A673 (cell line): Measurements from ENCODE around the gene TRPM1. TPM values are rescaled to one million over a fixed set of nuclear protein-coding genes. Genes with fewer than 3 reads are reported as not detected.
A peak's percentile ranks its signal among the peaks of the same experiment; 100 is the strongest.

ENCODE experiments used
- BruUV-seq: library from RNA; stranded (reverse); fragments of 400-500 nt; replicated peaks from 2 replicates; lab custom pipeline; 2021; lab: Mats Ljungman, UMichigan
- CTCF ChIA-PET: fragments of 300-600 bp; sonication (Branson Sonifier 250); formaldehyde crosslinking; loops from one replicate; lab custom pipeline; 2022; ENCODE audit warnings: antibody characterized with exemption; lab: Charles Lee
- POLR2A ChIA-PET: fragments of 300-600 bp; sonication (Branson Sonifier 250); formaldehyde crosslinking; loops from one replicate; lab custom pipeline; 2022; ENCODE audit warnings: antibody characterized with exemption; ENCODE audit not compliant: low non-redundant PET; lab: Charles Lee
- DNase-seq: peaks from one replicate; pipeline ENCODE4 v3.0.0-alpha.2; 2015; ENCODE audit warnings: low spot score
- H3K27ac ChIP-seq: fragments of 200-600 bp; sonication (generic); 2 replicates; pipeline ENCODE4 v1.5.1; 2016; ENCODE audit warnings: mixed run types, low read depth, mild to moderate bottlenecking, mixed read lengths, antibody characterized with exemption, low read length; ENCODE audit not compliant: poor library complexity, severe bottlenecking
- H3K27me3 ChIP-seq: fragments of 200-600 bp; sonication (generic); replicated peaks from 2 replicates; pipeline ENCODE4 v1.6.1; 2017; ENCODE audit warnings: mixed run types, low read depth, mild to moderate bottlenecking, mixed read lengths, antibody characterized with exemption, low read length; ENCODE audit not compliant: insufficient read depth, poor library complexity
- H3K36me3 ChIP-seq: fragments of 200-600 bp; sonication (generic); 2 replicates; pipeline ENCODE4 v1.6.1; 2016; ENCODE audit warnings: mixed run types, mild to moderate bottlenecking, mixed read lengths, antibody characterized with exemption, low read length; ENCODE audit not compliant: insufficient read depth, poor library complexity, severe bottlenecking
- H3K4me1 ChIP-seq: fragments of 200-600 bp; sonication (generic); 2 replicates; pipeline ENCODE4 v1.6.1; 2017; ENCODE audit warnings: mixed run types, mild to moderate bottlenecking, mixed read lengths, antibody characterized with exemption, low read length; ENCODE audit not compliant: insufficient read depth, poor library complexity, severe bottlenecking
- H3K4me3 ChIP-seq: fragments of 200-600 bp; sonication (generic); 2 replicates; pipeline ENCODE4 v1.5.1; 2016; ENCODE audit warnings: low read depth, mixed run types, mild to moderate bottlenecking, mixed read lengths, low read length; ENCODE audit not compliant: poor library complexity, severe bottlenecking
- H3K9me3 ChIP-seq: fragments of 200-600 bp; sonication (generic); 2 replicates; pipeline ENCODE4 v1.6.1; 2016; ENCODE audit warnings: mixed run types, low read depth, mild to moderate bottlenecking, mixed read lengths, antibody characterized with exemption, low read length; ENCODE audit not compliant: poor library complexity, severe bottlenecking
- CTCF ChIP-seq: fragments of 300-800, 200-600 bp; sonication (generic); conservative IDR thresholded peaks from 2 replicates; pipeline ENCODE4 v1.5.1; 2017; ENCODE audit warnings: low read depth, mild to moderate bottlenecking, antibody characterized with exemption, low read length, moderate library complexity, mixed read lengths
- EZH2 ChIP-seq: fragments of 200-600 bp; sonication (generic); IDR thresholded peaks from 2 replicates; pipeline ENCODE4 v1.6.1; 2017; ENCODE audit warnings: borderline replicate concordance, low read depth, mild to moderate bottlenecking, mixed read lengths, antibody characterized with exemption, low read length; ENCODE audit not compliant: poor library complexity, severe bottlenecking
- intact Hi-C: fragments of 100-400 bp; cut with micrococcal nuclease; formaldehyde crosslinking; loops from one replicate; pipeline ENCODE4 v1.10.0; 2022; ENCODE audit not compliant: unreplicated experiment
- total RNA-seq: library from RNA; stranded (reverse); gene quantifications from 2 replicates; pipeline ENCODE4 v1.2.3, GENCODE V29; 2021

Gene TRPM1
- total RNA-seq, 1 experiment from 2014 or later: not detected

- Histone ChIP-seq H3K27ac (no peak overlapping the region), H3K4me1 (peaks cover 13% of the 10 kb centered on the region), H3K36me3 (no peaks in the 10 kb centered on the region), H3K4me3 (no peak overlapping the region), H3K27me3 (no peaks in the 10 kb centered on the region), H3K9me3 (no peaks in the 10 kb centered on the region)
- TF ChIP-seq CTCF (no peak), EZH2 (no peak)
- ChIA-PET POLR2A (interaction anchor here (0.6 kb wide), 1 partner anchor 836 kb away, joined by 15 read pairs; no protein-coding TSS in a partner anchor), CTCF (no interaction called here)
- no TSS peak for BruUV-seq
- DNase-seq: peak; percentile 27
- intact Hi-C loops: loop anchor here (10.0 kb wide), 1 partner anchor 140 kb away; no protein-coding TSS in a partner anchor
These were observed 116.4 kb downstream of the TRPM1 start for GRCh38 chr15:30985081-30985531.

- no peak overlapping the region for H3K27ac ChIP-seq
- no TSS peak for BruUV-seq
- peaks cover 9% of the 10 kb centered on the region for H3K4me1 ChIP-seq
- H3K36me3 ChIP-seq: no peaks in the 10 kb centered on the region
- no peak overlapping the region for H3K4me3 ChIP-seq
- no peak for TF ChIP-seq CTCF
- no peak for TF ChIP-seq EZH2
- H3K27me3 ChIP-seq: no peaks in the 10 kb centered on the region
- POLR2A ChIA-PET: no interaction called here
- DNase-seq: peak; percentile 10
- intact Hi-C loops: loop anchor here (10.0 kb wide), 1 partner anchor 140 kb away; no protein-coding TSS in a partner anchor
- H3K9me3 ChIP-seq: no peaks in the 10 kb centered on the region
- CTCF ChIA-PET: no interaction called here
These were observed 117.0 kb downstream of the TRPM1 start for GRCh38 chr15:30984542-30984941.

GRCh38 chr15:30984118-30984517, 117.4 kb downstream of the TRPM1 start:
- DNase-seq: no peak
- ChIA-PET CTCF (no interaction called here), POLR2A (no interaction called here)
- Histone ChIP-seq H3K9me3 (no peaks in the 10 kb centered on the region), H3K27ac (no peak overlapping the region), H3K36me3 (no peaks in the 10 kb centered on the region), H3K4me3 (no peak overlapping the region), H3K4me1 (peaks cover 9% of the 10 kb centered on the region), H3K27me3 (no peaks in the 10 kb centered on the region)
- intact Hi-C loops: loop anchor here (10.0 kb wide), 1 partner anchor 141 kb away; no protein-coding TSS in a partner anchor
- BruUV-seq: no TSS peak
- no peak for TF ChIP-seq CTCF
- TF ChIP-seq EZH2: no peak
